ENCODE data around the gene EBI3. TPM values are rescaled to one million over a fixed set of nuclear protein-coding genes. Genes with fewer than 3 reads are reported as not detected.
"Not testable (repeated sequence)": the region's sequence is repeated elsewhere in the genome, so short reads cannot be mapped to it uniquely, and the experiment has no call there.

Gene EBI3
- total RNA-seq, 6 experiments from 2014 or later: 0.73 to 4.1 (median 2.0) TPM

- intact Hi-C loops (cut with DNase I): no loop called here
- TF ChIP-seq CTCF (IDR thresholded peaks at IDR 0.05) (no peak), POLR2A (IDR thresholded peaks at IDR 0.05) (no peak)
- no peak overlapping the region for H3K27ac ChIP-seq
- peaks cover 0 to 13% (median 0%) of the 10 kb centered on the region in 4 donors for H3K4me1 ChIP-seq
- no peaks in the 10 kb centered on the region for H3K9me3 ChIP-seq
- H3K4me3 ChIP-seq: peak overlapping the region; percentile 28 to 43 (median 29)
- DNase-seq (no peak), ATAC-seq (no peak)
- H3K36me3 ChIP-seq: no peaks in the 10 kb centered on the region
- H3K27me3 ChIP-seq: no peaks in the 10 kb centered on the region
- WGBS (ENCODE audit: insufficient coverage, low coverage, low lambda C conversion rate, missing lambda C conversion rate): 7% methylated on average over 19 of the region's 71 CpGs
These were observed 50.5 kb downstream of the EBI3 start for GRCh38 chr19:4279530-4280422.

GRCh38 chr19:4284176-4284958 lies 55.0 kb downstream of the EBI3 start:
- peak overlapping the region in 2 of 3 donors; percentile 31 to 61 for H3K27ac ChIP-seq
- DNase-seq: peak; percentile 78 to 93 (median 87)

GRCh38 chr19:4284974-4285373 lies 55.7 kb downstream of the EBI3 start:
- DNase-seq: no peak
- WGBS (ENCODE audit: insufficient coverage, low coverage, low lambda C conversion rate, missing lambda C conversion rate): 33% methylated on average over 4 of the region's 6 CpGs

More at GRCh38 chr19:4284176-4284958, 55.0 kb downstream of the EBI3 start:
- peak overlapping the region; percentile 32 to 56 (median 55) for H3K4me3 ChIP-seq
- no peaks in the 10 kb centered on the region for H3K27me3 ChIP-seq
- WGBS (ENCODE audit: insufficient coverage, low coverage, low lambda C conversion rate, missing lambda C conversion rate): 15% methylated on average over 10 of the region's 20 CpGs
- intact Hi-C loops (cut with DNase I): no loop called here
- no peaks in the 10 kb centered on the region for H3K9me3 ChIP-seq
- no peaks in the 10 kb centered on the region for H3K36me3 ChIP-seq
- peaks cover 0 to 10% (median 4%) of the 10 kb centered on the region in 4 donors for H3K4me1 ChIP-seq
- peak; percentile 98 to 99 (median 98) for ATAC-seq
- no peak for TF ChIP-seq CTCF (IDR thresholded peaks at IDR 0.05)
- TF ChIP-seq POLR2A (IDR thresholded peaks at IDR 0.05): no peak

GRCh38 chr19:4286141-4286540 lies 56.8 kb downstream of the EBI3 start:
- H3K36me3 ChIP-seq; DNase-seq; H3K27ac ChIP-seq; H3K4me3 ChIP-seq; intact Hi-C loops (cut with DNase I); H3K9me3 ChIP-seq; H3K4me1 ChIP-seq; ATAC-seq; H3K27me3 ChIP-seq: not testable (repeated sequence)
- WGBS (ENCODE audit: insufficient coverage, low coverage, low lambda C conversion rate, missing lambda C conversion rate): 90% methylated on average over 4 of the region's 4 CpGs

More at GRCh38 chr19:4284974-4285373, 55.7 kb downstream of the EBI3 start:
- TF ChIP-seq CTCF (IDR thresholded peaks at IDR 0.05): no peak
- TF ChIP-seq POLR2A (IDR thresholded peaks at IDR 0.05): no peak
- intact Hi-C loops (cut with DNase I): no loop called here
- peaks cover 0 to 8% (median 3%) of the 10 kb centered on the region in 4 donors for H3K4me1 ChIP-seq
- H3K27me3 ChIP-seq: no peaks in the 10 kb centered on the region
- ATAC-seq: no peak
- peak overlapping the region; percentile 32 to 56 (median 55) for H3K4me3 ChIP-seq
- peak overlapping the region in 2 of 3 donors; percentile 31 to 61 for H3K27ac ChIP-seq
- H3K9me3 ChIP-seq: no peaks in the 10 kb centered on the region
- no peaks in the 10 kb centered on the region for H3K36me3 ChIP-seq

Other genes starting within 250 kb of the EBI3 start
- 1,000 to 10,000 TPM in 4 of 6 experiments, 100 to 1,000 TPM in 2; 933 to 1,231 (median 1,031) TPM for gene EEF2, start 244.1 kb upstream of the EBI3 start, total RNA-seq
- 10 to 100 TPM in 5 of 6 experiments, 1 to 10 TPM in 1; 9.9 to 20.0 (median 14.9) TPM for gene PIAS4, start 221.8 kb upstream of the EBI3 start, total RNA-seq
- gene ZBTB7A, start 162.6 kb upstream of the EBI3 start, total RNA-seq: 10 to 100 TPM; 19.0 to 38.5 (median 27.7) TPM
- gene MAP2K2, start 105.4 kb upstream of the EBI3 start, total RNA-seq: 10 to 100 TPM; 50.2 to 75.7 (median 59.8) TPM
- gene CREB3L3, start 75.9 kb upstream of the EBI3 start, total RNA-seq: 100 to 1,000 TPM in 4 of 6 experiments, 10 to 100 TPM in 2; 50.5 to 368 (median 199) TPM
- 10 to 100 TPM in 3 of 6 experiments, 1 to 10 TPM in 3; 7.9 to 21.6 (median 10.0) TPM for gene SIRT6, start 47.0 kb upstream of the EBI3 start, total RNA-seq
- 1 to 10 TPM; 1.2 to 4.8 (median 2.7) TPM for gene ANKRD24, start 46.8 kb upstream of the EBI3 start, total RNA-seq
- gene YJU2, start 17.6 kb downstream of the EBI3 start, total RNA-seq: 10 to 100 TPM in 1 of 6 experiments, 1 to 10 TPM in 5; 6.4 to 14.1 (median 8.9) TPM
- gene SHD, start 49.7 kb downstream of the EBI3 start, total RNA-seq: 1 to 10 TPM; 1.7 to 9.7 (median 6.4) TPM
- gene TMIGD2, start 72.9 kb downstream of the EBI3 start, total RNA-seq: under 1 TPM in 2 of 6 experiments, not detected in 4; 0.24 to 0.32 TPM
- 1 to 10 TPM in 1 of 6 experiments, under 1 TPM in 3, not detected in 2; 0.19 to 2.2 (median 0.52) TPM for gene FSD1, start 75.1 kb downstream of the EBI3 start, total RNA-seq
- 10 to 100 TPM; 21.4 to 51.5 (median 43.0) TPM for gene STAP2, start 109.3 kb downstream of the EBI3 start, total RNA-seq
- gene MPND, start 114.0 kb downstream of the EBI3 start, total RNA-seq: 10 to 100 TPM in 5 of 6 experiments, 1 to 10 TPM in 1; 6.4 to 21.7 (median 19.6) TPM
- gene SH3GL1, start 171.0 kb downstream of the EBI3 start, total RNA-seq: 10 to 100 TPM; 22.6 to 47.7 (median 25.2) TPM
- gene CHAF1A, start 173.1 kb downstream of the EBI3 start, total RNA-seq: 1 to 10 TPM; 3.1 to 9.2 (median 3.5) TPM
- 10 to 100 TPM; 47.2 to 79.1 (median 58.8) TPM for gene UBXN6, start 228.3 kb downstream of the EBI3 start, total RNA-seq
- 10 to 100 TPM in 5 of 6 experiments, 1 to 10 TPM in 1; 8.4 to 16.3 (median 14.0) TPM for gene HDGFL2, start 242.8 kb downstream of the EBI3 start, total RNA-seq

All from right lobe of liver (tissue), 6 donors.